HG03457 (cell line): ENCODE data around the gene DENR.
A peak's percentile ranks its signal among the peaks of the same experiment; 100 is the strongest.
"Not testable (repeated sequence)": the region's sequence is repeated elsewhere in the genome, so short reads cannot be mapped to it uniquely, and the experiment has no call there.

Experiments used
- ATAC-seq: cut with Tn5 transposase; IDR thresholded peaks from one replicate; pipeline ENCODE4 v1.9.1; 2021; ENCODE audit warnings: moderate number of reproducible peaks; ENCODE audit not compliant: unreplicated experiment

DENR gene, protein sequence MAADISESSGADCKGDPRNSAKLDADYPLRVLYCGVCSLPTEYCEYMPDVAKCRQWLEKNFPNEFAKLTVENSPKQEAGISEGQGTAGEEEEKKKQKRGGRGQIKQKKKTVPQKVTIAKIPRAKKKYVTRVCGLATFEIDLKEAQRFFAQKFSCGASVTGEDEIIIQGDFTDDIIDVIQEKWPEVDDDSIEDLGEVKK

DNA sequence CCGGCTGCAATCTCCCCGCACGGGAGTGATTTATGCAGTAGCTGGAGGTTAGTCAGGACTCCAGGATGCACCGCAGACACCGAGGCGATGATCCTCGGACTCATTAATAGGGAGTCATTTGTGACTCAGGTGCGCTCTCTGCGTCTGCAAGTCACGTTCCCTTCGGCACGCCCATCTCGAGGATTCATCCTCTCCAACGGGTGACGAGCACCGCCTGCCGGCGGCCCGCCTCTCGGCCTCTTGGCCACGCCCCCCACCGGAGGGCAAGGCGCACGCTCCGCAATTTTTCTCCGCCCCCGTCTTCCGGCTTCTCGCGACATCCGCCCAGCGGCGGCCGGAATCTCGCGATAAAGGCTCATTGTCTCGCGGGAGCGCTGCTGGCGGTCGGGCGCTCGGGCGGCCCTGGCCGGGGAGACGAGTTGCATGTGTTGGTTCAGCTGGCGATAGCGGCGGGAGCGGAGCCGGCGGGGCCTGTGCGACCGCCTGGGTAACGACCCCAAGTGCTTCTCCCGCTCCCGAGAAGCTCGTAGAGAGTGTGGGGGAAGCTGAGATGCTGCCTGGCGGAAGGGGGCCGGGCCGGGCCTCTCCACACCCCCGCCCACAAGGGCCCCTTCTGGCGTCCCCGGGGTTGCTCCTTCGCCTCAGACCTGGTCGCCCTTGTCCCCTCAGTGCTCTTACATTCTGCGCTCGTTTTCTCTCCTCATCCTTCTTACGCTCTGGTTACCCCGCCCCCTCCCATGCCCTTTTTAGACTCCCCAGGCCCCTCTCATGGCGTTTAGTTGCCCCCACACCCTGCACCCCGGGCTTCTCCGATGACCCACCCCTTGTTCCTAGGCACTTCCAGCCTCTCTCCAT is at the start of gene DENR:
Gene DENR, plus strand, starts transcription at position 361 of the 855 bp plus-strand sequence. CDS start 878 bp downstream, outside the sequence.
- ATAC-seq = peak; percentile 88

DNA sequence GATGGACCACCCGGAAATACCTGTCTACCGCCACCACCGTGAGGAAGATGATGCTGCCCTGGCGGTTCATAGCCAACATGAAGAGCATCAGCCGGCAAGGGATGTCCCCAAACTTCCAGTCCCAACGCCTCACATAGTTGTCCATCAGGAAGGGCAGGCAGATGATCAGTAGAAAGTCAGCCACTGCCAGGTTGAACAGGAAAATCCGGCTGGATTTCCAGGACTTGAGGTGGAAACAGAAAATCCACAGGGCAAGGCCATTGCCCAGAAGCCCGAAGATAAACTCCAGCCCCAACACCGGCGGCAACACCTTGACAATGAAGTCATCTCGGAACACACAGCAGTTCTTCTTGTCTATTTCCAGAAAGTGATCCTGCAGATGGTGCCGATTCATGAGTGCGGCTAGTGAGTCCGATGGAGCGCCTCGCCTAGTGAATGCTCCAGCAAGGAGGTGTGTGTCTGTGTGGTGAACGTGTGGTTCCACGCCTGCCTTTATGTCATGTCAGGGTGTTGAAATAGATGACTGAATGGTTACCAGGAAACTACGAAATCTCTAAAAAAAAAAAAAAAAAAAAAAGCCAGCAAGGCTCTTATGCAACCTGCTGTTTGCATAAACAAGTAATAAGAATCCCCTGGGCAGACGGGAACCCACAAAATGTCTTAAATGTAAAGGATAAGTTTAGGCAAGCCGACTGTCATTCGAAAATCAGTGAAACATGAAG is 49.6 kb upstream of the DENR start, which contains the start of gene HCAR2:
Gene HCAR2, minus strand, starts transcription at position 468 of the 722 bp plus-strand sequence. Its CDS starts 74 bp downstream, at position 394.
- ATAC-seq = not testable (repeated sequence)

DNA sequence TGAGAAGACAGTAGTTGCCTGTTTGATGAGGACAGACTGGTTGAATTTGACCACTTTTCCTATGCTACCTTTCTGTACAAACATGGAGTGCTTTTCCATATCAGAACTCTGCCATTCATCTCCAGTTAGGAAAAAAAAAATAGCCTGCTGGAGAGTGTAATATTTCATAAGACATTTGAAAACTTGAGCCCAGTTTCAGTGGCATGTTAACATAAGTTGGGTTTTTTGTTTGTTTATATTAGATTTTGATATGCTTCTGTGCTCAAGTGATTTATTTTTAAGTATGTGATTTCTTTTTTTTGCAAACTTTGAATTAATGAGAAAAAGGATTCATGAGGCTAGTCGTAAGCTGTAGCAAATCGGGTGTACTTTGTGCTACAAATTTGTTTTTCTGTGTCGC is 48.8 kb upstream of the DENR start:
- not testable (repeated sequence) for ATAC-seq

DNA sequence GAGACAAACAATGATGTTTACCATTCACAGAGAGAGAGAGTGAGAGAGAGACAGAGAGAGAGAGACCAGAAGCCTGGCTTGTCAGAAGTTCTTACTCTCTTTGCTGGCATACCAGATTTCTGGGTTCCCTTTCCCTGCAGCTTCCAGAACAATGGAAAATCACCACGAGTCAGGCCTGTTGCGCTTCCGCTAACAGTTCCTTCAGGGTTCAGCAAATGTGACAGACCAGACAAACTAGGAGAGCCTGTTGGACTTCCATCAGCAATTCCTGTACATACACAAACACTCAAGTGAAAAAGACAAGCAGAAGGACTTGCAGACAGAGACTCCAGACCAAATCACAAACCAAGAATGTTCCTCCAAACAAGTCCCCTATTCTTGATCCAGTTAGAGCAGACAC is 43.3 kb upstream of the DENR start:
- not testable (repeated sequence) for ATAC-seq

DNA sequence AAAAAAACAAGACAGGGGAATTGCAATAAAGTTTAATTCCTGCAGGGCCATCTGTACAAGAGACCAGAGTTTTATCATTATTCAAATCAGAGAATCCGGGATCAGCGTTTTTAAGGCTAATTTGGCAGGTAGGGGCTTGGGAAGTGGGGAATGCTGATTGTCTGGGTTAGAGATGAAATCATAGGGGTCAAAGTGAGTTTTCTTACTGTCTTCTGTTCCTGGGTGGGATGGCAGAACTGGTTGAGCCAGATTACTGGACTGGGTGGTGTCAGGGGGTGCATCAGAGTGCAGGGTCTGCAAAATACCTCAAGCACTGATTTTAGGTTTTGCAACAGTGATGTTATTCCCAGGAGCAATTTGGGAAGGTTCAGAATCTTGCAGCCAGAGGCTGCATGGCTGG is 42.3 kb upstream of the DENR start:
- ATAC-seq = not testable (repeated sequence)

DNA sequence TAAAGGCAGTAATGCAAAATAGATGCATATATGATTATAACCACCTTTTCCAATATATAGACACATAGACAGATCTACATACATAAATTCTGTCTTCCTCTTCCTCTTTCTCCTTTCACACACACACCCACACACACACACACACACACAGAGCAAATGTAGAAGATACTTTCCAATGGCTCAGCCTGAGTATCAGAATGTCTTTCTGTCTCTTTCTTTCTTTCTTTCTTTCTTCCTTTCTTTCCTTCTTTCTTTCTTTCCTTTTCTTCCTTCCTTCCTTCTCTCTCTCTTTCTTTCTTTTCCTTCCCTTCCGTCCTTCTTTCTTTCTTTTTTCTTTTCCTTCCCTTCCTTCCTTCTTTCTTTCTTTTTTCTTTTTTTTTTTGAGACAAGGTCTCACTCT is 41.4 kb upstream of the DENR start:
- not testable (repeated sequence) for ATAC-seq

DNA sequence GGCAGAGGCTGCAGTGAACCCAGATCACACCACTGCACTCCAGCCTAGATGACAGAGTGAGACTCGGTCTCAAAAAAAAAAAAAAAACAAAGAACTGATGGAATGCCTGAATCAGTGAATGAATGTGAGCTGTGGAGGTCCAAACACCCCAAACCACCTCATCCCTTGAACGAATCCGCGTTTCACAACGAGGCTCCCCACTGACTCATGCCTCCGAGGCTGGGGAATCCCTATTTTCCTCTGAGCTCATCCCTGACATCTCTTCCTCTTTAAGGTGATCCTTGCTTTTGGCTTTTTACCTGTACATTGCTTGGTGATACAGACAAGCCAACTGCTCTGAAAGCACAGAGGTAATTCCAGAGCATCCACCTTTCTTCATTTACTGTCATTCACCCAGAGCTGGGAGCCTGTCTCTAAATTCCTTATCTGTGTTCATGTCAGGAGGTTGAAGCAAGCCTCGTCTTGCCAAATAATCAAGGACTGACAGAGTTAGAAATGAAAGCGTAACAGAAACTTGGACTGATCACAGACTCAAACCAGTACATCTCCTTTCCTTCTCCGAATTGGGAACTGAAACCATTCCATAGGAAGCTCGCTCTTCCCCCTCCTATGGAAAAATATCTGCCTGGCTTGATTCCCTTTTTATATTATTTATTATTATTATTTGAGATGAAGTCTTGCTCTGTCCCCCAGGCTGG is 39.0 kb upstream of the DENR start:
- ATAC-seq = not testable (repeated sequence)

DNA sequence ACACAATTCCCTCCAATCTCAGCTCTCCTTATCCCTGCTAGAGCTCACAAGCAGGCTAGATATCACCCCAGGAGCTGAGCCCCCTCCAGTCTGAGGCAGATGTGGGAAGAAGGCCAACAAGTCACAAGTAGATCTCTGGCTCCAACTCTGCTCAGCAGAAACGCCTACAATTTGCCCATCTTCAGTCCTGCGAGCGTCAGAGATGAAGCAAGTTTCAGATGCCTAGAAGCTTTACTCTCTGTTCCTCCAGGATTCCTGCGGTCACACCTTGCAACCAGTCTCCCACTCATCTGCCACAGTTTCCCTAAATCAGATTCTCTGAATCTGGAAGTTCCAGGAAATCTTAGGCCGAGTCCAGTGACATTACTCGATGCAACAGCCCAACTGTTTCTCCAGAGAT is 37.4 kb upstream of the DENR start:
- not testable (repeated sequence) for ATAC-seq

DNA sequence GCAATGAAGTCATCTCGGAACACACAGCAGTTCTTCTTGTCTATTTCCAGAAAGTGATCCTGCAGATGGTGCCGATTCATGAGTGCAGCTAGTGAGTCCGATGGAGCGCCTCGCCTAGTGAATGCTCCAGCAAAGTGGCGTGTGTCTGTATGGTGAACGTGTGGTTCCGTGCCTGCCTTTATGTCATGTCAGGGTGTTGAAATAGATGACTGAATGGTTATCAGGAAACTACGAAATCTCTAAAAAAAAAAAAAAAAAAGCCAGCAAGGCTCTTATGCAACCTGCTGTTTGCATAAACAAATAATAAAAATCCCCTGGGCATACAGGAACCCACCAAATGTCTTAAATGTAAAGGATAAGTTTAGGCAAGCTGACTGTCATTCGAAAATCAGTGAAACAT is 36.0 kb upstream of the DENR start, which contains the start of gene HCAR3:
Gene HCAR3, minus strand, starts transcription at position 154 of the 400 bp plus-strand sequence. Its CDS starts 74 bp downstream, at position 80.
- not testable (repeated sequence) for ATAC-seq

DNA sequence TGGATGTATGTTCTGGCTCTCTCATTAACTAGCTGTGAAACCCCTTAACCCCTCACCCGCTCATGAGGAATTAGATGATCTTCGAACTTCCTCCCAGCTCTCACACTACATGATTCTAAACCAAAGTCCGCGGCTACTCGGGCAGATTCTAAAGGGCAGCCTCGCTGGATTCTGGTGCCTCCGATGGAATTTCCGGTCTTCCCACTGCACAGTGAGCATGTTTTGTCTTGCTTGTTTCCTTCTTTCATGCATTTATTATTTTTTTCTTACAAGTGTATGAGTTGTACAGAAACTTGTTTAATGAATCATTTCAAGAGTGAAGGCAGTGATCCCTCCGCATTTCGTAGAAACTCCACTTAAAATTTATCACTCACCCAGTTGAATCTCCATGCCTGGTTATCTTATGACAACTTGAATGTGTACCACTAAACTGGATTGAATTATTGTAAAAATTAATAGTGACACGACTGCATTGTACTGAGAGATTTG is 31.5 kb upstream of the DENR start:
- ATAC-seq = no peak

DNA sequence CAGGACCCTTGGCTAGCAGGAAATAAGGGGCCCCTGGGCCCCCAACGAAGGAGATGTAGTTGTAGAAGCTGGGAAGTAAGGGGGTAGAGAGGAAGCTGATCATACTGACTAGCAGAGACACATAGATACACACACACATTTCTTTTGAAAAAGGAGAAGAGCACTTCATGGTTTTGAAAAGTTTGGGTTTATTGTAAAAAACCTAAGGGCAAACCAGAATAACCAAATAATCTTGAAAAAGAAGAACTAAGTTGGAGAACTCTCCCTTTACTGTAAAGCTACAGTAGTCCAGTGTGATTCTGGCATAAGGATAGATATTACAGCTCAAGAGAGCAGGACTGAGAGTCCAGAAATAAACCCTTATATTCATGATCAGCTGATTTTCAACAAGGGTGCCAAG is 30.2 kb upstream of the DENR start:
- ATAC-seq = no peak

DNA sequence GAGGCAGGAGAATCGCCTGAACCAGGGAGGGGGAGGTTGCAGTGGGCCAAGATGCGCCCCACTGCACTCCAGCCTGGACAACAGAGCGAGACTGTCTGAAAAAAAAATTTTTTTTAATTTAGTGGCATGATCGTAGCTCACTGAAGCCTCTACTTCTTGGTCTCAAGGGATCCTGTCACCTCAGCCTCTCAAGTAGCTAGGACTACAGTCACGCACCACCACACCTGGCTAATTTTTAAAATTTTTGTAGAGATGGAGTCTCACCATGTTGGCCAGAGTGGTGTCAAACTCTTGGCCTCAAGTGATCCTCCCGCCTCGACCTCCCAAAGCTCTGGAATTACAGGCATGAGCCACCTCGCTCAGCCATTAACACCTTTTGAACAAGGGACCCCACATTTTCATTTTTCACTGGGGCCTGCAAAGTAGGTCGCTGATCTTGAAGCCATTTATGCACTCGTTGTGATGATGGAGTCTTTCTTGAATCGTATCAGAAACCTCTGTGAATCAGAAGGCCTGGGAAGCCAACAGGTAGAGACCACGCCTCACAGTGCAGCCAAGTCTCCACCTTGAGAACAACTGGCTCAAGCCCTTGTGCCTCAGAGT is 27.9 kb upstream of the DENR start:
- no peak for ATAC-seq

DNA sequence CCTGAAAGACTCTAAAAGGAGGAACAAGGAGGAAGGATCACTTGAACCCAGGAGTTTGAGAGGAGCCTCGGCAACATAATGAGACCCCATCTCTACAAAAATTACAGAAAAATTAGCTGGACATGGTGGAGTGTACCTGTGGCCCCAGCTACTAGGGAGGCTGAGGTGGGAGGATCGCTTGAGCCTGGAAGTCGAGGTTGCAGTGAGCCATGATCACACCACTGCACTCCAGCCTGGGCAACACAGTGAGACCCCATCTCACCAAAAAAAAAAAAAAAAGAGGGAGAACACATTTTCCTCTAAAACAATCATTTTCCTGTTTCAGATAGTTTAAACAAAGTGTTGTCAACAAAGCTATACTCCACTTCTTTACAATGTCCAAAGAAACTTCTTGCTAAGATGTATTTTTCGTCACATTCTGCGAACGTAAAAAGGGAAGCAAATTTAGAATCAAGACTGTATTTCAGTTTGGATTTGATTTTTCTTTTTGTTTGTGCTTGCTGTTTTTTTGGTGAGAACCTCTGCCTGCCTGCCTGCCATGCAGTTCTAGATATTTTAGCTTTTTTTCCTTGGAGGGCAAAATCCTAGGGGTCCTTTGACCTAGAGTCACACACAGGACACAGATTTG is 27.1 kb upstream of the DENR start:
- ATAC-seq = no peak

DNA sequence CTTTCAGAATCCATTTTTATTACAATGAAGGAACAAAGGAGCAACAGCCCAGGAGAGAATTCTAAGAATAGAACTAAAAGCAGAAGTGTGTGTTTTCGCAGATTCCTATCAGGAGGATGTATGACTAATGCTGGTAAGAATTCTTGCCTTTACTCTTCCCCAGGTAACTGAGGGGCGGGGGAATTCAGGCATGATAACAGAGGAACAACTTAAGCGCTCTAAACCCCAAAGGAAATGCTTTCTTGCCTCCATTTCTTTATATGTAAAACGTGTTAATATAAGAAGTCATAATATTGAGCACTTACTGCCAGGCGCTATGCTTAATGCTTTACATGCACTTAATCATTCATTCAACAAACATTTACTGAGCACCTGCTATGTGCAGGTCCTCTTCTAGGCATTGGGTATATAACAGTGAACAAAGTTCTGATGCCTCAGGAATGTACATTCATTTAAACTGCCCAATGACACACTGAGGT is 26.5 kb upstream of the DENR start:
- ATAC-seq = no peak

DNA sequence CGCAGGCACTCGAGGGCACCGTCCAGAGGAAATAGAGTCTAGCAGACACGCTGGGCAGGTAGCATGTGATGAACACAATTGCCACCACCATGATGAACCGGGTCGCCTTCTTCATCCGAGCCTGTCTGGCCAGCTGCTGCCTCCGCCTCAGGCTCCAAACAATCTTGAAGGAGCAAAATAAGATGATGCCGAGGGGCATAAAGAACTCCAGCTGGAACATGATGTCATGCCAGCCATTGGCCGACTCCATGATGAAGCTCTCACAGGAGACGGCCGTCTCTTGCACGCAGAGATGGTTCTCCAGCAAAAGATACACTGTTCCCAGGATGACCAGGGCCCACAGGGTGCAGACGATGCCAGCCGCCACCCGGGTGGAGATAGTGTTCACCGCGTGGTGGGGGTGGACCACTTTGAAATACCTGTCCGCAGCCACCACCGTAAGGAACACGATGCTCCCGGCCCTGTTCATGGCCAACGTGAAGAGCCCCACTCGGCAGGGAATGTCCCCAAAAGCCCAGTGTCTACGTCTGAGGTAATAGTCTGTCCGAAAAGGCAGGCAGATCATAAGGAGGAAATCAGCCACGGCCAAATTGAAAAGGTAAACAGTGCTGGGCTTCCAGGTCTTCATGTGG is 22.9 kb upstream of the DENR start:
- no peak for ATAC-seq

DNA sequence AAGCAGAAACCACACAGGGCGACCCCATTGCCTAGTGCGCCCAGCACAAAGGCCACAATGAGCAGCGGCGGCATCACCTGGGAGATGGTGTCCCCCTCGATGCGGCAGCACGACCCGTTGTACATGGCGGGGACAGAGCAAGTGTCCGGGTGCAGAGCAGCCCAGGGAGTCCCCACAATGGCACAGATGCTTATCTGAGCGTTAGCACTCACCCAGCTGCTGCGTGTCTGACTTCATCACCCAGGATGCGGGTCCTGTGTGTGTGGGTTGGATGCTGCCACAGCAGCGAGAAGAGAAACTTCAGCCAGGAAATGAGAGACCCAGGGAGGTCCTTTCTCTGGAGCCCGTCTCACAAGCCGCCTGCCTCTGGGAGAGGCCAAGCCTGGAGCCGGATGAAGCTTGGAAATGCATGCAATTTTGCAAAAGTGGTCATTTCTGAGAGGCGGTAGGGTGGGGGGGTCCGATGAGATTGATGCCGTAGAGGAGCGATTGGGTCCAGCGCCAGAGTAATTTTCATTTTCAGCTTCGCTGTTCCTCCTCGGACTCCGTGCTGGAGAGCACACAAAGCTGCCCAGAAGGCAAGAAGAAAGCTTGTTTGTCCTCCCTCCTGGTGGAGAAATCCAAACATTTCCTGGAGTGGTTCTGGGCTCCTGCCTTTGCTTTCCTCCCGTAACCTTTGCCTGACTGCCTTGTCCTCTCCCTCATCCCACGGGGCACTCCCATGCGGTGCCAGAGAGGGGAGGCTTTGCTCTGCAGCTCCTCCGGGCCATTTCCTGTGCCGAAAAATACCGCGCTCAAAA is 22.2 kb upstream of the DENR start, which contains the start of gene HCAR1:
Gene HCAR1, minus strand, starts transcription at position 630 of the 800 bp plus-strand sequence. Its CDS starts 505 bp downstream, at position 125.
- ATAC-seq = no peak

DNA sequence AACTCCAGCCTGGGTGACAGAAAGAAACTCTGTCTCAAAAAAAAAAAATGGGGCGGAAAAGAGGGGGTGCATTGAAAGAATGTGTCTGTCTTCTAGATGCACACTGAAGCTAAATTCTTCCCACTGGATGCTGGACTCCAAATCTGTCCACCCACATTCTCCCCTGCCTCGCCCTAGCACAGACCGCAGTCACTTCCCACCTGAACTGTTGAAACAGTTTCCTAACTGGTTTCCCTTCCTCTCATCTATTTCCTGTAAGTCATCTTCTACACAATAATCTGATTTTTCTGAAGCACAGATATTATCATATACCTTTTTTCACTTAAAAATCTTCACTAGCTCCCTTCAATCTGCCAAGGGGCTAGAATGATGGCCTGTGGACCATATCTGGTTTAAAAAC is 20.5 kb upstream of the DENR start:
- ATAC-seq = no peak

DNA sequence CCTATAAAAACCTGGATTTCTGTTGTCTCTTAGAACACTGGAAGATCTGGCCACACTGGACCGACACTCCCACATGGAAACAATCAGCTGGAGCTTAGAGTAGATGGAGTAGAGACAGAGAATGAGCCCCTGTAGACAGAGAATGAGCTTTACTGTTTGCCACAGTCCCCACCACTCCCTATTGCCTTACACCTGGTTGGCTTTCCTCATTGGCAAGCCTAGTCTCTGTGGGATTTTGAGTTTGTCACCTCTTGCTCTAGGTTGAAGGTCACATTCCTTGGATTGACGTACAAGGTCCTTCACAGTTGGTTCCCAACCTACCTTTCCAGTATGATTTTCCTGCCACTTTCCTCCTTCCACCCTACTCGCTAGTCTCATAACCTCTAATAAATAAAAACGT is 20.0 kb upstream of the DENR start:
- no peak for ATAC-seq
